Measurements from ENCODE around the gene USP40. TPM values are rescaled to one million over a fixed set of nuclear protein-coding genes. Genes with fewer than 3 reads are reported as not detected.

Gene USP40
- total RNA-seq, 1 donor from 2014 or later: 20.9 TPM

- Histone ChIP-seq H3K36me3 (ENCODE audit: control insufficient read depth in 3 of 3, insufficient read depth in 3 of 3, low read length in 3 of 3) (peaks cover 56 to 71% (median 66%) of the 10 kb centered on the region in 3 donors), H3K9me3 (ENCODE audit: control insufficient read depth in 3 of 3, low read length in 3 of 3) (no peaks in the 10 kb centered on the region), H3K4me1 (ENCODE audit: control insufficient read depth in 3 of 3, insufficient read depth in 3 of 3, low read length in 3 of 3) (peaks cover 11 to 30% (median 15%) of the 10 kb centered on the region in 3 donors), H3K27me3 (ENCODE audit: control insufficient read depth in 3 of 3, insufficient read depth in 3 of 3, low read length in 3 of 3) (no peaks in the 10 kb centered on the region), H3K4me3 (ENCODE audit: low read length in 3 of 3) (no peak overlapping the region), H3K9ac (ENCODE audit: low read depth in 1 of 3, low read length in 3 of 3) (no peak overlapping the region), H3K27ac (ENCODE audit: low read depth, low read length) (peak overlapping the region; percentile 72)
Observed at GRCh38 chr2:233470839-233471238, 95.7 kb downstream of the USP40 start.

- Histone ChIP-seq H3K9me3 (ENCODE audit: control insufficient read depth in 3 of 3, low read length in 3 of 3) (no peaks in the 10 kb centered on the region), H3K27me3 (ENCODE audit: control insufficient read depth in 3 of 3, insufficient read depth in 3 of 3, low read length in 3 of 3) (no peaks in the 10 kb centered on the region), H3K36me3 (ENCODE audit: control insufficient read depth in 3 of 3, insufficient read depth in 3 of 3, low read length in 3 of 3) (peaks cover 57 to 75% (median 65%) of the 10 kb centered on the region in 3 donors), H3K9ac (ENCODE audit: low read depth in 1 of 3, low read length in 3 of 3) (peak overlapping the region in 1 of 3 donors; percentile 60), H3K27ac (ENCODE audit: low read depth, low read length) (peak overlapping the region; percentile 72), H3K4me3 (ENCODE audit: low read length in 3 of 3) (peak overlapping the region in 2 of 3 donors; percentile 7 to 20), H3K4me1 (ENCODE audit: control insufficient read depth in 3 of 3, insufficient read depth in 3 of 3, low read length in 3 of 3) (peaks cover 11 to 30% (median 15%) of the 10 kb centered on the region in 3 donors)
Observed at GRCh38 chr2:233470011-233470687, 96.4 kb downstream of the USP40 start.

- peaks cover 11 to 28% (median 15%) of the 10 kb centered on the region in 3 donors for H3K4me1 ChIP-seq (ENCODE audit: control insufficient read depth in 3 of 3, insufficient read depth in 3 of 3, low read length in 3 of 3)
- H3K36me3 ChIP-seq (ENCODE audit: control insufficient read depth in 3 of 3, insufficient read depth in 3 of 3, low read length in 3 of 3): peaks cover 64 to 82% (median 72%) of the 10 kb centered on the region in 3 donors
- H3K9me3 ChIP-seq (ENCODE audit: control insufficient read depth in 3 of 3, low read length in 3 of 3): no peaks in the 10 kb centered on the region
- H3K4me3 ChIP-seq (ENCODE audit: low read length in 3 of 3): peak overlapping the region in 1 of 3 donors; percentile 7
- H3K27ac ChIP-seq (ENCODE audit: low read depth, low read length): peak overlapping the region; percentile 72
- no peaks in the 10 kb centered on the region for H3K27me3 ChIP-seq (ENCODE audit: control insufficient read depth in 3 of 3, insufficient read depth in 3 of 3, low read length in 3 of 3)
- peak overlapping the region in 2 of 3 donors; percentile 36 to 60 for H3K9ac ChIP-seq (ENCODE audit: low read depth in 1 of 3, low read length in 3 of 3)
Observed at GRCh38 chr2:233469261-233470010, 97.1 kb downstream of the USP40 start.

GRCh38 chr2:233468741-233469110, 97.9 kb downstream of the USP40 start:
- no peak overlapping the region for H3K4me3 ChIP-seq (ENCODE audit: low read length in 3 of 3)
- H3K9ac ChIP-seq (ENCODE audit: low read depth in 1 of 3, low read length in 3 of 3): peak overlapping the region in 1 of 3 donors; percentile 36
- no peaks in the 10 kb centered on the region for H3K9me3 ChIP-seq (ENCODE audit: control insufficient read depth in 3 of 3, low read length in 3 of 3)
- peaks cover 11 to 23% (median 15%) of the 10 kb centered on the region in 3 donors for H3K4me1 ChIP-seq (ENCODE audit: control insufficient read depth in 3 of 3, insufficient read depth in 3 of 3, low read length in 3 of 3)
- peaks cover 72 to 90% (median 77%) of the 10 kb centered on the region in 3 donors for H3K36me3 ChIP-seq (ENCODE audit: control insufficient read depth in 3 of 3, insufficient read depth in 3 of 3, low read length in 3 of 3)
- peak overlapping the region; percentile 72 for H3K27ac ChIP-seq (ENCODE audit: low read depth, low read length)
- H3K27me3 ChIP-seq (ENCODE audit: control insufficient read depth in 3 of 3, insufficient read depth in 3 of 3, low read length in 3 of 3): no peaks in the 10 kb centered on the region

- H3K27me3 ChIP-seq (ENCODE audit: control insufficient read depth in 3 of 3, insufficient read depth in 3 of 3, low read length in 3 of 3): no peaks in the 10 kb centered on the region
- H3K4me3 ChIP-seq (ENCODE audit: low read length in 3 of 3): no peak overlapping the region
- no peak overlapping the region for H3K27ac ChIP-seq (ENCODE audit: low read depth, low read length)
- no peaks in the 10 kb centered on the region for H3K9me3 ChIP-seq (ENCODE audit: control insufficient read depth in 3 of 3, low read length in 3 of 3)
- peaks cover 77 to 95% (median 80%) of the 10 kb centered on the region in 3 donors for H3K36me3 ChIP-seq (ENCODE audit: control insufficient read depth in 3 of 3, insufficient read depth in 3 of 3, low read length in 3 of 3)
- no peak overlapping the region for H3K9ac ChIP-seq (ENCODE audit: low read depth in 1 of 3, low read length in 3 of 3)
- H3K4me1 ChIP-seq (ENCODE audit: control insufficient read depth in 3 of 3, insufficient read depth in 3 of 3, low read length in 3 of 3): peaks cover 11 to 23% (median 15%) of the 10 kb centered on the region in 3 donors
Observed at GRCh38 chr2:233468047-233468740, 98.4 kb downstream of the USP40 start.

- Histone ChIP-seq H3K27me3 (ENCODE audit: control insufficient read depth in 3 of 3, insufficient read depth in 3 of 3, low read length in 3 of 3) (no peaks in the 10 kb centered on the region), H3K27ac (ENCODE audit: low read depth, low read length) (no peak overlapping the region), H3K9ac (ENCODE audit: low read depth in 1 of 3, low read length in 3 of 3) (no peak overlapping the region), H3K9me3 (ENCODE audit: control insufficient read depth in 3 of 3, low read length in 3 of 3) (no peaks in the 10 kb centered on the region), H3K36me3 (ENCODE audit: control insufficient read depth in 3 of 3, insufficient read depth in 3 of 3, low read length in 3 of 3) (peaks cover 80 to 96% (median 85%) of the 10 kb centered on the region in 3 donors), H3K4me1 (ENCODE audit: control insufficient read depth in 3 of 3, insufficient read depth in 3 of 3, low read length in 3 of 3) (peaks cover 11 to 23% (median 15%) of the 10 kb centered on the region in 3 donors), H3K4me3 (ENCODE audit: low read length in 3 of 3) (no peak overlapping the region)
Observed at GRCh38 chr2:233466991-233467603, 99.5 kb downstream of the USP40 start.

GRCh38 chr2:233464531-233465240, 101.9 kb downstream of the USP40 start:
- Histone ChIP-seq H3K9ac (ENCODE audit: low read depth in 1 of 3, low read length in 3 of 3) (no peak overlapping the region), H3K4me3 (ENCODE audit: low read length in 3 of 3) (no peak overlapping the region), H3K36me3 (ENCODE audit: control insufficient read depth in 3 of 3, insufficient read depth in 3 of 3, low read length in 3 of 3) (peaks cover 81 to 90% (median 82%) of the 10 kb centered on the region in 3 donors), H3K4me1 (ENCODE audit: control insufficient read depth in 3 of 3, insufficient read depth in 3 of 3, low read length in 3 of 3) (peaks cover 21 to 32% (median 23%) of the 10 kb centered on the region in 3 donors), H3K27me3 (ENCODE audit: control insufficient read depth in 3 of 3, insufficient read depth in 3 of 3, low read length in 3 of 3) (no peaks in the 10 kb centered on the region), H3K27ac (ENCODE audit: low read depth, low read length) (no peak overlapping the region), H3K9me3 (ENCODE audit: control insufficient read depth in 3 of 3, low read length in 3 of 3) (no peaks in the 10 kb centered on the region)

- Histone ChIP-seq H3K9me3 (ENCODE audit: control insufficient read depth in 3 of 3, low read length in 3 of 3) (no peaks in the 10 kb centered on the region), H3K4me3 (ENCODE audit: low read length in 3 of 3) (no peak overlapping the region), H3K9ac (ENCODE audit: low read depth in 1 of 3, low read length in 3 of 3) (no peak overlapping the region), H3K4me1 (ENCODE audit: control insufficient read depth in 3 of 3, insufficient read depth in 3 of 3, low read length in 3 of 3) (peaks cover 15 to 29% (median 17%) of the 10 kb centered on the region in 3 donors), H3K36me3 (ENCODE audit: control insufficient read depth in 3 of 3, insufficient read depth in 3 of 3, low read length in 3 of 3) (peaks cover 80 to 90% (median 81%) of the 10 kb centered on the region in 3 donors), H3K27me3 (ENCODE audit: control insufficient read depth in 3 of 3, insufficient read depth in 3 of 3, low read length in 3 of 3) (no peaks in the 10 kb centered on the region), H3K27ac (ENCODE audit: low read depth, low read length) (no peak overlapping the region)
Observed at GRCh38 chr2:233464056-233464455, 102.5 kb downstream of the USP40 start.

- H3K27me3 ChIP-seq (ENCODE audit: control insufficient read depth in 3 of 3, insufficient read depth in 3 of 3, low read length in 3 of 3): no peaks in the 10 kb centered on the region
- no peak overlapping the region for H3K9ac ChIP-seq (ENCODE audit: low read depth in 1 of 3, low read length in 3 of 3)
- peaks cover 80 to 90% (median 80%) of the 10 kb centered on the region in 3 donors for H3K36me3 ChIP-seq (ENCODE audit: control insufficient read depth in 3 of 3, insufficient read depth in 3 of 3, low read length in 3 of 3)
- H3K27ac ChIP-seq (ENCODE audit: low read depth, low read length): no peak overlapping the region
- H3K4me1 ChIP-seq (ENCODE audit: control insufficient read depth in 3 of 3, insufficient read depth in 3 of 3, low read length in 3 of 3): peaks cover 12 to 24% (median 14%) of the 10 kb centered on the region in 3 donors
- no peak overlapping the region for H3K4me3 ChIP-seq (ENCODE audit: low read length in 3 of 3)
- H3K9me3 ChIP-seq (ENCODE audit: control insufficient read depth in 3 of 3, low read length in 3 of 3): no peaks in the 10 kb centered on the region
Observed at GRCh38 chr2:233463586-233463985, 103.0 kb downstream of the USP40 start.

Data from skeletal muscle tissue (tissue), 4 donors.